HG03521 (cell line): ENCODE results near the gene PPP2CA.
A peak's percentile ranks its signal among the peaks of the same experiment; 100 is the strongest.
"Not testable (repeated sequence)": the region's sequence is repeated elsewhere in the genome, so short reads cannot be mapped to it uniquely, and the experiment has no call there.

ENCODE experiments used
- ATAC-seq: cut with Tn5 transposase; IDR thresholded peaks from one replicate; pipeline ENCODE4 v1.9.1; 2021; ENCODE audit warnings: mild to moderate bottlenecking, moderate library complexity; ENCODE audit not compliant: unreplicated experiment

PPP2CA gene

GRCh38 chr5:134225780-134226440 lies at the start of gene PPP2CA:
Gene PPP2CA (minus strand): TSS chr5:134226073. CDS start chr5:134225861, 212 bp downstream.
- ATAC-seq = peak; percentile 88

GRCh38 chr5:134273642-134274395 lies 47.9 kb upstream of the PPP2CA start:
- no peak for ATAC-seq

- ATAC-seq = no peak
These were observed 45.2 kb upstream of the PPP2CA start for GRCh38 chr5:134271059-134271458.

GRCh38 chr5:134268919-134269318 lies 43.0 kb upstream of the PPP2CA start:
- no peak for ATAC-seq

- no peak for ATAC-seq
These were observed 42.2 kb upstream of the PPP2CA start for GRCh38 chr5:134268019-134268601.

GRCh38 chr5:134267366-134268018 lies 41.6 kb upstream of the PPP2CA start:
- ATAC-seq = no peak

- ATAC-seq = no peak
These were observed 37.9 kb upstream of the PPP2CA start for GRCh38 chr5:134263801-134264200.

GRCh38 chr5:134262629-134263028 lies 36.8 kb upstream of the PPP2CA start:
- not testable (repeated sequence) for ATAC-seq

- no peak for ATAC-seq
These were observed 33.0 kb upstream of the PPP2CA start for GRCh38 chr5:134258896-134259295.

GRCh38 chr5:134257176-134257575 lies 31.3 kb upstream of the PPP2CA start:
- no peak for ATAC-seq

GRCh38 chr5:134255418-134256150 lies 29.7 kb upstream of the PPP2CA start:
- ATAC-seq = no peak

- not testable (repeated sequence) for ATAC-seq
These were observed 27.7 kb upstream of the PPP2CA start for GRCh38 chr5:134253368-134254153.

GRCh38 chr5:134252671-134253070 lies 26.8 kb upstream of the PPP2CA start:
- no peak for ATAC-seq

GRCh38 chr5:134250949-134251348 lies 25.1 kb upstream of the PPP2CA start:
- ATAC-seq = no peak

- ATAC-seq = no peak
These were observed 23.9 kb upstream of the PPP2CA start for GRCh38 chr5:134249469-134250379.

GRCh38 chr5:134248256-134248655 lies 22.4 kb upstream of the PPP2CA start:
- ATAC-seq = no peak

GRCh38 chr5:134247428-134248224 lies 21.8 kb upstream of the PPP2CA start:
- no peak for ATAC-seq

GRCh38 chr5:134246771-134247427 lies 21.0 kb upstream of the PPP2CA start:
- no peak for ATAC-seq
